ENCODE data around the gene RPL38. TPM values are rescaled to one million over a fixed set of nuclear protein-coding genes. Genes with fewer than 3 reads are reported as not detected.

The RPL38 gene
- total RNA-seq, 1 donor from 2014 or later: 1,109 TPM

DNA sequence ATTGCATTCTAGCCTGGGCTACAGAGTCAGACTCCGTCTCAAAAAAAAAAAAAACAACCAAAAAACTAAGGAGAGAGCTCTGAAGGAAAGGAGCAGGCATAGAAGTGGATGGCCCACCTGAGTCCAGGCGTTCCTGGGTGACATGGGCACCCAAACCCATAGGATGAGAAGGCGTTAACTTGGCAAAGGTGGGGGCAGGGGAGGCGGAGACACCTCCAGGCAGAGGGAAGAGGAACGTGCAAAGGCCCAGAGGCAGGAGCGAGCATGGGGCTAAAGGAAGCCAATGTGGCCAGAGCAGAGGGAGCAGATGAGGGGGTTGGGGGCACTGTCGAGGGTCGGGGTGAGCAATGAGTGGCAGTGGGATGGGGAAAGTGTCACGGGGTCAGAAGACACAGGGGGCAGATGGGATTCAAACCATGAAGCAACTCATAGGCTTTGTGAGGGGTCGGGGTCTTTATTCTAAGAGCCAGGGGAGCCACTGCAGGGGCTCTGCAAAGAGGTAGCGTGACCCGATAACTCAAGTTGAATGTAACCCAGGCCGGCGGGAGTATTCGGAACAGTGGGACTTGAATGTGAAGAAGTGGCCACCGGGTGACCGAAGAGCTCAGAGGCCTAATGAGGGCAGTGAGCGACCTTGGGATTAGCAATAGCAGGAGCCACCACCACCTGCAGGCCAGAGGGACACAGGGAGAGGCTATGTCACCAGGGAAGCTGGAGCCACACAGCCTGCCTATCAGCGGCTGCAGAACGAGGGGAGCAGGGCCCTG, 21.7 kb downstream of the RPL38 start:
- intact Hi-C loops (cut with micrococcal nuclease): no loop called here

DNA sequence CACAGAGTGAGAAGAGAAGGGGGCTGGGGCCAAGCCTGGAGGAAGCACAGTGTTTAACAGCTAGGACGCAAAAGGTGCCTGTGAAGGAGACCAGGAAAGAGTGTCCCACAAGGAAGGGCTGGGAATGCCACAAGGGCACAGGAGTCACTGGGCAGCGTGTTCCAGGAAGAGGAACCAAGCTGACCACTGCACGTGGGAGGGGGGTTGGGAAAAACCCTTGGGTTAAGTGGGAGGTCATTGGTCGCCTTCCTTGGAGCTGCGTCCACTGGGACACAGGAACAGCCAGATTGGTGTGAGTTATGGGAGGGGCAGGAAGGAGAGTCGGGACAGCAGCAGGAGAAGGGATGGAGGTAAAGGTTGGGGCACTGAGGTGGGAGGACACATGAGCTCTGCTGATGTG, 22.8 kb downstream of the RPL38 start:
- intact Hi-C loops (cut with micrococcal nuclease): no loop called here

DNA sequence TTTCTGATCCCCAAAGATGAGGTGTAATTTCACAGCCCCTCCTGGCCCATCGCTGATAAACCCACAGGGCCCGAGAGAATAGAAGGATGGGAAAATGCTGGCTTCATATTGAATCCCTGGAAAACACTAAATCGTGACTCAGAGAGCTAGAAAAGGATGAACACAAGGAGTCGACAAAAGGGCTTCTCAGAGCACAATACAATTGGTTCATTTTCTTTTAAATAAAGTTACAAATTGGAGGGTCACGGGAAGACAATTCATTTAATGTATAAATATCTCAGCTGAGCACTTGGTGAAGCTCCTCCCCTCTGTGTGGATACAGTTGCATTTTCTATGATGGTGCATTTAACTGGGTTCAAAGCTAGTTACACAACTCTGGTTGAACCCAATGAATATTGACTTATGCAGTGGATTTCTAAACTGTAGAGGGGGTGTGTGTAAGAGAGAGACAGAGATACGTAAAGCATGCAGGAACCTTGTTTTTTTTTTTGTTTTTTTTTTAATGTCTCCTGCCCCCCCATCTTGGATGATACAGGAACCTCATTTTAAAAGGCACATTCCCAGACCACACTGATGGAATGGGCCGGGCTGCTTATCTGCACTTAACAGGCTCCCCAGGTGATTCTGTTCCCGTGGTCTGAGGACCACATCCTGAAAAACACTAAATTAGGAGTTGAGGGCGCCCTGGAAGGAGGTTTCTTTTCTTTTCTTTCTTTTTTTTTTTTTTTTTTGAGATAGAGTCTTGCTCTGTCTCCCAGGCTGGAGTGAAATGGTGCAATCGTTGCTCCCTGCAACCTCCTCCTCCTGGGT, 24.0 kb downstream of the RPL38 start:
- intact Hi-C loops (cut with micrococcal nuclease): no loop called here

DNA sequence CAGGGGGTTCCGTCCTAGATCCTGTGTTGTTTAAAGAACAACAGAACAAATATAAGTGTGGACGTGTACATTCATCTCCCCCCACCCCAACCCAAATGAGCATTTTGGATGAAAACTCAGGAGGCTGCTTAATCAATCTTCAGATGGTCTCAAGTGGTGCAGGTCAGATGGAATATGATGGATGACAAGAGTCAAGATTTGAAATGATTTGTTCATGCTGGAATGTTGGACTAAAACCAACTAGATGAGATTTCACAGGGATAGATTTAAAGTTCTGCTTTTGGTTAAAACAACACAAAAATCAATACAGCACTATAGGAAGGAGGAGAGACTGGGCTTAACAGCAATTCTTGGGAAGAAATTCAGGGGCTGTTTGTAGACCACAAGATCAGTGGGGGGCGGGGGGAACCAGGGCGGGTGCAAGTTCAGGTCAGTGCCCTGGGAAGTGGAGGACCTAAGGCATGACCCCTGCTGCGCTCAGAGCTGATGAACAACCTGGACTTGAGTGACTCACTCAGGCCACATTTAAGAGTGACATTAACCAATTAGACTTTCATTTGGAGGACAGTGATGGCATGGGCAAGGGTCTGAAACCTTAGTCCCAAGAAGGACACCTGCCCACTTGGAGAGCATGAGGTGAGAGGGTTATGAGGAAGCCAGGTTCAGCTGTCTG, 25.0 kb downstream of the RPL38 start:
- intact Hi-C loops (cut with micrococcal nuclease): no loop called here

DNA sequence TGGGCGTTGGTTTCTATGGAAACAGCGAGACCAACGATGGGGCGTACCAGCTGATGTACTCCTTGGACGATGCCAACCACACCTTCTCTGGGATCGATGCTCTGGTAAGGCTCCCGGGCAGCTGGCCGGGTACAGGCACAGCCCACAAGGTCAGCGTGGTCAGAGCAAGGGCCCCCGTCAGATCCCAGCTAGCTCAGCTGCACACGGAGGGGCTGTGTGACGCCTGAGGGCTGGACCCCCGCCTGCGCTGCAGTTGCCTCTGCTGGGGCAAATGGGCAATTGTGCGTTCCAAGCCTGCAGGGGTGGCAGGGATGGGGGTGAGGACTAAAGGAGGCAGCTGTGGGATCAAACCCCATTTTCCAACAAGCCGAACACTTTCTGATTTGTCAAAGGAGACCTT, 27.4 kb downstream of the RPL38 start:
- intact Hi-C loops (cut with micrococcal nuclease): no loop called here

DNA sequence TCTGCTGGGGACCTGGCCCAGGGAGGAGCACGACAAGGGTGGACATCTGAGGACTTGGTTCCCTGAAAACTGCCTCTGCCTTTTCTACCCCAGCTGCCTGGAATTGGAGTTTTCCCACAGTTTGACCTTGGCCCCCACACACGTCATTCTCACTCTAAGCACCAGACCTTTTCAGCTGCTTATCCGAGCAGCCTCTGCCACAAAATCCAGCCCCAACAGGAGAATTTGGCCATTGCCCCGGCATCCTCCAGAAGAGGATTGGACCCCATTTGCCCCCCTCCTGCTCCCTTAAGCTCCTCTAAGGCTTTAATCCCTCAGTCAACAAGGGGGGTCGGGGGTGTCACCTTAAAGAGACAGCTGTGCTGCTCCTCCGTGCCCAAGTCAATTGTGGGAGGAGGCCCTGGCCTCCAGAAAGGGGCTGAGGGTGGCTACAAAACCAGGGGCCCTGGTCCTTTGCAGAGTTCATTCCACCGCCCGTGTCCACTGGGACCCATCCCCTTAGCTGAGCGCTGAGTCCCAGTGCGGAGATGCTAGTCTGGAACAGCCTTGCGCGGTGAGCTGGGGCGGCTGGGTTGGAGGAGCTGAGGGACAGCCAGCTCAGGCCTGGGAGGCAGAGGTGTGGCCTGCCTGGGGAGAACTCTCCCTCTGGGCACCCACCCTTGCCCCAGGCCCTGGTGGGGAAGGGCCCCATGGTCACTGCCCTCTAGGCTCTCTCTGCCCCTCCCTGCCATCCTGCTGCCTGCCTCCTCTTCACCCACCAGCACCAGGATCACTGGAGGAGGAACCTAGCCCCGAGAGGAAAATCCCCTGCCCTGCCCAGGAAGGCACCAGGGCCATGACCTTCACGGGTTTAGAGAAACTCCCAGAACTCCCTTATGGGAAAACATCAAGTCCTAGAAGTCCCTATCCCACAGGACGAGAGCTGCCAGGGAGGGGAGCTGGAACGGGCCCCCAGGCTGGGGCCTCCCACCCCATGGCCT, 28.7 kb downstream of the RPL38 start:
- intact Hi-C loops (cut with micrococcal nuclease): no loop called here

DNA sequence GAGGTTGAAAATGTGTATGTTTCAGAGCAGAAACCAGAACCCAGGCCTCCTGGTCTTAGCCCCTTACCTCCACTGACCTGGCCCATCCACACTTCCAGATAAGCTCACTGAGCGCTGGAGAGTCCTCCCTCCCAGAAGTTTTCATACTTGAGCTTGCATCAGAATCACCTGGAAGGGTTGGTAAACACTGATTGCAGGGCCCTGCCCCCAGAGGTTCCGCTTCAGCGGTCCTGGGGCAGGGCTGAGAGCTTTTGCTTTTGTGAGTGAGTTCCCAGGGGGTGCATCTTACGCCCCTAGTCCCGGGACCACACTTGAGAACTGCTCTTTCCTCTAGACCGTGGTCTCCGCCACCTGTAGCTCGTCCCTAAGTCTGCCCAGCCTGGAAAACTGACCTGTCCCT, 30.5 kb downstream of the RPL38 start:
- intact Hi-C loops (cut with micrococcal nuclease): no loop called here

DNA sequence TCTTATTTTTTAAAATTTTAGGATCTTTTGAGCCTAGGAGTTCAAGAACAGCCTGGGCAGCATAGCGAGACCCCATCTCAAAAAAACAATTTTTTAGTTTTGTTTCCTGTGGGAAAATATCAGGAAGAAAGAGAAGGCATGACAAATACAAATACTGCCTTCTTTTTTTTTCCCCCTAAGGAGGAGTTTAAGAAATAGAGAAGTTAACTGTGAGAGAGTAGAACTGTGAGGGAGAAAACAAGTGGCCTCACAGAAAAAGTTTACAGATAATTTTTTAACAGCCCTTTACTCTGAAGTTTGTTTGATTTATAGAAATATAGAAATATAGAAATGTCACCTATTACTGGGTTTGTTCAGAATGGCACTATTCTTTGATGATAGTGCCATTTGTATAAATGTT, 31.0 kb downstream of the RPL38 start:
- intact Hi-C loops (cut with micrococcal nuclease): no loop called here

DNA sequence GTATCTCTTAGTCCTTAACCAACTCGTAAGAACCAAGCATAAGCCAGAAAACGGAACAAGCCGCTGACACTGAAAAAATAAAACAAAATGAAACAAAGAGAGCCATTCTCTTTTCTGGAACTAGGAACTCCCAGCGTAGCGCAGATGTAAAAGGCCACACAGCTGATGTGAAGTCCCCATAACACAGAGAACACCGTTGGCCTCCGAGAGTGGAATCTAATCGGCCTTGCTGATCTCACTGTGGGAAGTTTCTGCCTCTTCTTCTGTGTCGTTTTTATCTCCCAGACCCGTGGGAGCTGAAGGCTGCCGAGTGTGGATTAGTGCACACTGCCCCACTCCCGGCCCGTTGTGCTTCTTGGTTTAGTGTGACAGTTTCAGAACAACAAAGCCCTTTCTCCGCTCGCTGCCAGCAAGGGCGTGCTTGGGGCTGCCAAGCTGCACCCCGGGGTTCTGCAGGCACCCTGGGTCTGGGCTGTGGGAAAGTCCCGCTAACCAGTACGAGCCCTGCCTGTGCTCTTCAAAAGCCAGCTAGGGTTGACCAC, 31.6 kb downstream of the RPL38 start:
- intact Hi-C loops (cut with micrococcal nuclease): no loop called here

DNA sequence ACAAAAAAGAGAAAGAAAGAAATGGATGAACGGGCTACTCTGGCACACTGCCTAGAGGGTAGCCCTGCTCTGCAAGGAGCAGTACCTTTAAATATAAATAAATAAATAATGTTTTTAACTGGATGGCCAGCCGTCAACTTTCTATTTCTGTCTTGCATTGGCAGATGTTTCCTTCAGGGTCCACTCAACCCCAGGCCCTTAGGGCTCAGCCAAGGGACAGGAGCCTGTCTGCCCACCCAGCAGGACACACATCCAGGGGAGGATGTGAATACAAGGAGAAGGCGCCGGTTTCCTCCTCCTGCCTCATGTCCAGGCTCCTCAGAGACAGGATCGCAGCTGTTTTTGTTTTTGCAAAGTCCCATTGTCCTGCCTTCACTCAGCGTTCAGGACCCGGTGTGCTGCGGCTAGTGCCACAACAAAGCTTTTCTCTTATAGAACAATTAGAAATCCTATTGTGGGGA, 32.5 kb downstream of the RPL38 start:
- intact Hi-C loops (cut with micrococcal nuclease): no loop called here

DNA sequence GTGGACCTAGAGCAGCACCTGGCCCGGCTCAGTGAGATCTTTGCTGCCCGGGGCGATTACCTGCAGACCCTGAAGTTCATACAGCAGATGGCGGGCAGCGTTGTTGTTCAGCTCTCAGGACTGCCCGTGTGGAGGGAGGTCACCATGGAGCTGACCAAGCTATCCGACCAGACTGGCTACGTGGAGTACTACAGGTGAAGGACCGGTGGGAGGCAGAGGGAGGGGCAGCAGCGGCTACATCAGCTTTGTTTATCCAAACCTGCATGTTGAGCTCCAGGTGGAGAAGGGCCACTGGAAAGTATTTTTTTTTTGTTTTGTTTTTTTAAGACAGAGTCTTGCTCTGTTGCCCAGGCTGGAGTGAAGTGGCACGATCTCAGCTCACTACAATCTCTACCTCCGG, 33.8 kb downstream of the RPL38 start:
- intact Hi-C loops (cut with micrococcal nuclease): no loop called here

DNA sequence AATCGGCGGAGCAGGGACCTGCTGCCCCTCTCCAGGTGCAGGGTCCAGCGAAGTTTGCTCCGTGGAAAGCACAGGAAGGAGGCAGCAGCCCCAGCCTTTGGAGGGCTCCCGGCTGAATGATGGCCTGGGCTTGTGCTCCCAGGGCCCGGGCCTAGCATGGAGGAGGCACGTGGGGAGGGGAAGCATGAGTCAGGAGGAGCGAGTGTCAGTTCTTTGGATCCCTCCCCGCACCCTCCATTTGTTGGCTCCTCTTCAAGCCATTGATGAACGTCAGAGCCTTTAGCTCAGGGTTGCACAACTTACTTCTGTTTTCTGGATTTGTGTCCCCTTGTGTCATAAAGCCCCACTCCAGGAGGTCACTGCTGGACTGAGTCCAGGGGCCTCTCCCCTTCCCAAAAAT, 35.7 kb downstream of the RPL38 start:
- intact Hi-C loops (cut with micrococcal nuclease): no loop called here

DNA sequence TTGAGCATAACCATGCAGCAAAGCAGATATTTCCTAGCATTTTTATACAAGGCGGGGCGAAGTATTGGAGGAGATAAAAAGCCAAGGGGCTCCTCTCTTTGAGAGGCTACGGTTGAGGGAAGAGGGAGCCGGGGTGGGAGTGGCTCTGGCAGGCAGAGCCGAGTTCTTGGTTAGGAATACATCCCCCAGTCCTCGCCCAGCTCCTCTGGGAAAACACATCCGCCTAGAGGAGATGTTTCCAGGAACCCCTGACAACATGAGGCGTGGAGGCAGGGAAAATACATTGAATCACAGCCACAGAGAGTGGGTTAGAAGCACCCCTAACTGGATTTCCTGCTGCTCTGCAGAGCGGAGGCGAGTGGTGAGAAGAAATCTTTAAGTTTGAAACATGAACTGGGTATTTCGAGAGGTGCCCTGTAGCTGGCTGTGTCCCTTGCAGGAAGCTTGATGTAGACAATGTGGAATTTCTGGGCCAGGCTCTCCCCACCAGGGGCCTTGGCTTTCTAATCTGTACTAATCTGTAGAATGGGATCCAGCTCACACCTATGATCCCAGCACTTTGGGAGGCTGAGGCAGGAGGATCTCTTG, 37.2 kb downstream of the RPL38 start:
- intact Hi-C loops (cut with micrococcal nuclease): no loop called here

DNA sequence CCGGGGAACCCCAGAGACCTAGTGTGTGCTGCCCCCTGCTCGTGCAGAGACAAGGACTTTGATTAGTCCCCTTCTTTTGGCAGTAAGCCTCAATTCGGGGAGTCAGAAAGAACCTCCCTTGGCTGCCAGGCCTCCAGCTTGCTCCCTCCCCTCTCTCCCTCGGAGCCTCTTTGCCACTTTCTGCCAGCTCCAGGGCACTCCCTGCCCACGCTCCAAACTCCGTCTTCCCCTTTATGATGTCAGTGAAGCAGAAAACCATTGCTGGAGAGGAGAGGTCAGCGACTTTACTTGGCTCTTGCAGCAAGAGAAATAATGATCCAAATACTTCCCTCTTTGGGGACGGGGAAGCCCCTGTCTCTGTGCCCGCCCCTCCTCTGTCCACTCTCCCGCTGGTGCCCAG, 38.0 kb downstream of the RPL38 start:
- intact Hi-C loops (cut with micrococcal nuclease): no loop called here

DNA sequence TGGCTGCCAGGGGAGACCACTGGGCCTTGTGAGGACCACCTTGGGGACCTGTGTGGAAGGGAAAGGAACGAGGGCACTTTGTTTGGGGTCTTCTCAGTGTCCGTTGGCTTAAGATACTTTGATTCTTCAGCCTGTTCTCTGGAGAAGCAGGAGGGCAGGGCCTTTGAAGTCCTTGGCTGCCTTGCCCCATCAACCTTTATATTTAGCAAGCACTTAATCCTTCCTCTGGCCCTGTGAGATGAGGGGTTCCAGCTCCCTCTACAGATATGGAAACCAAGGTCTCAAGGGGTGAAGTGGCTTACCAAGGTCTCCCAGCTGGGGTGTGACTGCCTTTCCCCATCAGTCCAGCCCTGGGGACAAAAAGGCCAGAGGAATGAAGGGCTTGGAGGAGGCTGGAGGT, 38.4 kb downstream of the RPL38 start:
- intact Hi-C loops (cut with micrococcal nuclease): no loop called here

DNA sequence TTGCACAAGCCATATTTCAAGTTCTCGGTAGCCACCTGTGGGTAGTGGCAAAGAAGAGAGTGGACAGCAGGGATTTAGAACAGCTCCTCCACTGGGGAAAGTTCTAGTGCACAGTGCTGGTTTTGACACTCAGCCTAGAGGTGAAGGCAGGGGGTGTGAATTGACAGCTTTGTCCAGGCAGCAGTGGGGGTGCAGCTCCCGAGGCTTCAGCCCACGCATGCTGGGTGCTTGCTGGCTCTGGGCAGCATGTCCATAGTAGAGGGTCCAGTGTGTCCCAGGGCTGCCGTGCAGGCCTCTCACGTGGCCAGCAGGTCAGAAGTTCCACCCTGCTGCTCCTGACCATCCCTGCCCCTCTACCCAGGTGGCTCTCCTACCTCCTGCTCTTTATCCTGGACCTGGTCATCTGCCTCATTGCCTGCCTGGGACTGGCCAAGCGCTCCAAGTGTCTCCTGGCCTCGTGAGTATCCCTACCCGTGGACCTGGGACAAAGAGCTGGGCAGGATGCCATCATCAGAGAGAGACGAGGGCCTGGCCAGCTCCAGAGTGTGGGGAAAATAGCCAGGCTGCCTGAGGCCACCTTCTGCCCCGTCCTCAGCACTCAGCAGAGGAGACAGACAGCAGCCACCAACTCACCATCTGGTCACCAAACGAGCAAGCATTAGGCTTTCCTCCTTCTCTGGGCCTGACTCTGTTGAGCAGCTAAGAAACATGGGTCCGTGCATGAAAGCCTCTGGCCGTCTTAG, 39.7 kb downstream of the RPL38 start:
- intact Hi-C loops (cut with micrococcal nuclease): no loop called here

DNA sequence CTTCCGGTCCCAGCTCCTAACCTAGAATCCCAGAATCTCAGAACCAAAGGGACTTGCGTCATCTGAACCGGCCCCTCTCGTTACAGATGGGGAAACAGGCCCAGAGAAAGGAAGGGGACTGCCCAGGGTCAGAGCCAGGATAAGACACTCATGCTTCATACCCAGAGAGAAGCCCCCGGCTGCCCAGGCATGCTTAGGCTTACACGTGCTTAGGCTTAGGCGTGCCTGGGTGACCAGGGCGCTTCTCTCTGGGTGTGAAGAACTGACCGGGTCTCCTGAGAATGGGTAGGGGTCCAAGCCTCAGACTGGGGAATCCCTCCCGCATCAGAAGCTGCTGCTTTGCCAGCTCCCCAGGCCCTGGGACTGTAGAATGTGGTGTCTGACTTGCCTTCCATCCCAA, 40.6 kb downstream of the RPL38 start:
- intact Hi-C loops (cut with micrococcal nuclease): no loop called here

DNA sequence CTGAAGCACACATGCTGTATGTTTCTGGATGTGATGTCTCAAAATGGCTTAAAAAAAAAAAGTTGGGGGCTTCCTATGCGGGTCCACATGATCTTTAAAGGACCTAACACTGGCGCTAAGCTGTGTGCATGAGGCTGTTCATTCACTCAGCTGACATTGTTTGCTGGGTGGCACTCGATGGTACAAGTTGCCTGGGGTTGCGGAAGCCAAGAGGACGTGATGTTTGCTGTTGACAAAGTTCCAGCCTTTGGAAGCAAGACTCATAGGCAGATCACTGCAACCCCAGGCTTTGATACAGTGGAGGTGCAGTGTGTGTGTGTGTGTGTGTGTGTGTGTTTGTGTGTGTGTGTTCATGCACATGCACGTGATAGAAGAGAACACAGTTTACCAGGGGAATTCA, 41.1 kb downstream of the RPL38 start:
- intact Hi-C loops (cut with micrococcal nuclease): no loop called here

DNA sequence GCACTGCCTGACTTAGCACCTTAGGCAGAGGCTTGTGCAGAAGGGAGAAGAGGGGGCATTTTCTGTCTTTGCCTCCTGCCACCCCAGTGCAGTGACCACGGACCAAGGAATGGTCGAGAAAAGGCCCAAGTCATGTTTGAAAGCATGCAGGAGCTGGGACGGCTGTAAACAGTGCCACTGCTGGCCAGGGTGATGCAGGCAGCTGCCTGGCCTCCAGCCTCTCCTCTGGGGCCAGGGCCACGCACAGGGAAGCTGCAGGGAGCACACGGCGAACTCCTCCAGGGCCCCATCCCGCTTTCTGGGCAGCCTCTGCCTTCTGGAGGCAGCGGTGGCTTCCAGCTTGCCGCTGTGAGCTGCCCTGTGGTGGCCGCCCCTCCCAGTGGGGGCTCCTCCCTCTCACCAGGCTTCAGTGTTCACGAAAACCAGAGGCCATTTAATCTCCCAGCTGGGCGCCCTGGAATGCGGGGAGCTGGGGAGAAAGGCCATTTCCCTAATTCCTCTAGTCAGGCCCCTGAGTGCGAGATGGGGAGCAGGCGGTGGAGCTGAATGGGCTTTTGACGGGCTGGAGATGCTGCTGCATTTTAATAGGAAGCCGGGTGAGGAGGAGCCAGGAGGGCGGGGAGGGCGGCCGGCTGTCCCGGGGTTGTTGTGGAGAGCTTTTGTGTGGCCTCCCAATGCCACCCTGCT, 41.8 kb downstream of the RPL38 start:
- intact Hi-C loops (cut with micrococcal nuclease): no loop called here

All from T-helper 2 cell treated with Interferon-gamma antibody and Interleukin-4, amounts not matched to agents 100 ng/mL and 5 ng/mL, for 36 hours (primary cell).